Activated CD8-positive, alpha-beta memory T cell treated with anti-CD3 and anti-CD28 coated beads, Interleukin-2, amount 10 ng/mL, durations not matched to agents 7 days and 5 days (primary cell): ENCODE data around the gene SPON1. TPM values are rescaled to one million over a fixed set of nuclear protein-coding genes. Genes with fewer than 3 reads are reported as not detected.

ENCODE experiments used
- ATAC-seq: fragments of 150-1000 bp; cut with Tn5 transposase; one replicate; pipeline ENCODE4 v1.10.0; 2021; ENCODE audit warnings: moderate library complexity
- CTCF ChIA-PET: fragments of 350-600 bp; sonication (Branson Sonifier 250); formaldehyde crosslinking; loops from one replicate; lab custom pipeline; 2021; ENCODE audit warnings: antibody characterized with exemption; lab: Charles Lee
- DNase-seq: peaks from one replicate; pipeline ENCODE4 v3.0.0-alpha.2; 2020
- H3K27ac Mint-ChIP-seq: one replicate; pipeline ENCODE4 v1.8.0; 2021; ENCODE audit warnings: mild to moderate bottlenecking, mixed read lengths
- H3K27me3 Mint-ChIP-seq: one replicate; pipeline ENCODE4 v1.8.0; 2021; ENCODE audit warnings: mixed read lengths
- H3K36me3 Mint-ChIP-seq: one replicate; pipeline ENCODE4 v1.8.0; 2021; ENCODE audit warnings: mild to moderate bottlenecking, mixed read lengths
- H3K4me1 Mint-ChIP-seq: one replicate; pipeline ENCODE4 v1.8.0; 2021; ENCODE audit warnings: mixed read lengths
- H3K4me3 Mint-ChIP-seq: one replicate; pipeline ENCODE4 v1.8.0; 2021; ENCODE audit warnings: mild to moderate bottlenecking, moderate library complexity, mixed read lengths
- H3K9me3 Mint-ChIP-seq: one replicate; pipeline ENCODE4 v1.8.0; 2022; ENCODE audit warnings: low read depth, mixed read lengths
- total RNA-seq, 2 experiments: library from RNA; stranded (reverse); gene quantifications; one replicate each; pipeline ENCODE4 v1.2.3, GENCODE V29; 2021

Gene SPON1
- total RNA-seq, 2 experiments from 2014 or later: not detected

DNA sequence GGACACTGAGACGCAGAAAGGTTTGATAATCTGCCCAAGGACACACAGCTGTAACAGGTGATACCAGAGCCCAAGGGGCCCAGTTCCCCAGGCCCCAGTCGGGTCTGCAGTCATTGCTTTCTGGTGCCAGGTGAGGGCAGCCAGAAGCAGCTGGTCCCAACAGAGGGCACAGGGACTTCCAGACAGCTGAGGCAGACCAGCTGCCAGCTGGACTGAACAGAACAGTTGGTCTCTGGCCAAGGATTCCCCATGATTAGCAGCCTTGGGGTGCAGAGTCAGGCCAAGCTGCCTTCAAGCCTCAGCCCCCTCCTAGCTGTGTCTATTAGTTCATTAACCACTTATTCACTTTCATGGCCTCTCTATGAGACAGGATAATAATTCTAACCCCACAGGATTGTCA is 290.9 kb downstream of the SPON1 start:
- peaks cover 6% of the 10 kb centered on the region for H3K27me3 Mint-ChIP-seq
- H3K36me3 Mint-ChIP-seq: no peaks in the 10 kb centered on the region
- DNase-seq (no peak), ATAC-seq (no peak)
- H3K9me3 Mint-ChIP-seq: no peaks in the 10 kb centered on the region
- no peak overlapping the region for H3K4me3 Mint-ChIP-seq
- CTCF ChIA-PET: interaction anchor here (0.7 to 1.8 kb wide), 5 partner anchors 47 to 296 kb away, joined by 3 to 4 read pairs (median 4); no protein-coding TSS in a partner anchor
- H3K4me1 Mint-ChIP-seq: peaks cover 13% of the 10 kb centered on the region
- no peak overlapping the region for H3K27ac Mint-ChIP-seq

GRCh38 chr11:14253840-14254239 is 291.3 kb downstream of the SPON1 start:
- H3K27me3 Mint-ChIP-seq: peaks cover 4% of the 10 kb centered on the region
- ATAC-seq (no peak), DNase-seq (no peak)
- no peak overlapping the region for H3K4me3 Mint-ChIP-seq
- peaks cover 9% of the 10 kb centered on the region for H3K4me1 Mint-ChIP-seq
- CTCF ChIA-PET: interaction anchor here (1.1 to 1.8 kb wide), 3 partner anchors 47 to 283 kb away, joined by 4 read pairs; no protein-coding TSS in a partner anchor
- no peaks in the 10 kb centered on the region for H3K36me3 Mint-ChIP-seq
- H3K9me3 Mint-ChIP-seq: no peaks in the 10 kb centered on the region
- no peak overlapping the region for H3K27ac Mint-ChIP-seq

GRCh38 chr11:14254533-14255237 is 292.2 kb downstream of the SPON1 start:
- DNase-seq (no peak), ATAC-seq (no peak)
- CTCF ChIA-PET: no interaction called here
- no peak overlapping the region for H3K27ac Mint-ChIP-seq
- H3K36me3 Mint-ChIP-seq: no peaks in the 10 kb centered on the region
- H3K4me1 Mint-ChIP-seq: peaks cover under 1% of the 10 kb centered on the region
- peaks cover 4% of the 10 kb centered on the region for H3K27me3 Mint-ChIP-seq
- no peaks in the 10 kb centered on the region for H3K9me3 Mint-ChIP-seq
- no peak overlapping the region for H3K4me3 Mint-ChIP-seq

DNA sequence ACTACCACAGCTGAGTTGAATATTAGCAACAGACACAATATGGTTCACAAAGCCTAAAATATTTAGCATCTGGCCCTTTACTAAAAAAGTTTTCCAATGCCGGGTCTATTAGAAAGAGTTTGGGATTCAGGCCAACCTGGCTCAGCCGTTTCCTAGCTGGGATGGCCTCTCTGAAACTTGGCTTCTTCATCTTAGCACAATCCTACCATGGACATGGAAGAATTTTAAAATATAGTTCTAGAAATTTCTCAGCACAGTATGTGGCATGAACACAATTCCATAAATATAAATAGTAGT is 292.7 kb downstream of the SPON1 start:
- Mint-ChIP-seq H3K4me1 (no peaks in the 10 kb centered on the region), H3K36me3 (no peaks in the 10 kb centered on the region), H3K27ac (no peak overlapping the region), H3K9me3 (no peaks in the 10 kb centered on the region), H3K4me3 (no peak overlapping the region), H3K27me3 (peaks cover 4% of the 10 kb centered on the region)
- CTCF ChIA-PET: no interaction called here
- ATAC-seq: no peak
- DNase-seq: no peak

GRCh38 chr11:14258221-14258935 is 295.9 kb downstream of the SPON1 start:
- H3K9me3 Mint-ChIP-seq: no peaks in the 10 kb centered on the region
- CTCF ChIA-PET: interaction anchor here (0.6 to 1.3 kb wide), 5 partner anchors 196 to 485 kb away, joined by 3 to 6 read pairs (median 3); no protein-coding TSS in a partner anchor
- H3K27me3 Mint-ChIP-seq: no peaks in the 10 kb centered on the region
- no peak overlapping the region for H3K27ac Mint-ChIP-seq
- no peaks in the 10 kb centered on the region for H3K36me3 Mint-ChIP-seq
- ATAC-seq: no peak
- H3K4me1 Mint-ChIP-seq: no peaks in the 10 kb centered on the region
- DNase-seq: peak; percentile 27
- no peak overlapping the region for H3K4me3 Mint-ChIP-seq

DNA sequence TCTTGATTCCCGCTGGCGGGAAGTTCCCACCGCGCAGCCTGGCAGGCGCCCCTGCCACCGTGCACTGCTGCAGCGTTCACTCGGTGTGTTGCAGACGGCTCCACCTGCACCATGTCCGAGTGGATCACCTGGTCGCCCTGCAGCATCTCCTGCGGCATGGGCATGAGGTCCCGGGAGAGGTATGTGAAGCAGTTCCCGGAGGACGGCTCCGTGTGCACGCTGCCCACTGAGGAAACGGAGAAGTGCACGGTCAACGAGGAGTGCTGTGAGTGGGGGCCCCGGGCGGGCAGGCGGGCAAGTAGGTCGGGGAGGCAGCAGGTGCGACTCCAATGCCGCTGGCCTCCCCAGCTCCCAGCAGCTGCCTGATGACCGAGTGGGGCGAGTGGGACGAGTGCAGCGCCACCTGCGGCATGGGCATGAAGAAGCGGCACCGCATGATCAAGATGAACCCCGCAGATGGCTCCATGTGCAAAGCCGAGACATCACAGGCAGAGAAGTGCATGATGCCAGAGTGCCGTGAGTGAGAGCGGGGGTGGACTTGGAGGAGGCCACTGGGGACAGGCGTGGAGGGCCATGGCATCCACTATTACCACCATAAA is 296.8 kb downstream of the SPON1 start:
- DNase-seq (no peak), ATAC-seq (no peak)
- CTCF ChIA-PET: interaction anchor here (1.3 kb wide), 1 partner anchor 303 kb away, joined by 3 read pairs; no protein-coding TSS in a partner anchor
- no peaks in the 10 kb centered on the region for H3K9me3 Mint-ChIP-seq
- H3K4me1 Mint-ChIP-seq: no peaks in the 10 kb centered on the region
- peaks cover 2% of the 10 kb centered on the region for H3K36me3 Mint-ChIP-seq
- no peak overlapping the region for H3K4me3 Mint-ChIP-seq
- H3K27ac Mint-ChIP-seq: no peak overlapping the region
- H3K27me3 Mint-ChIP-seq: no peaks in the 10 kb centered on the region

DNA sequence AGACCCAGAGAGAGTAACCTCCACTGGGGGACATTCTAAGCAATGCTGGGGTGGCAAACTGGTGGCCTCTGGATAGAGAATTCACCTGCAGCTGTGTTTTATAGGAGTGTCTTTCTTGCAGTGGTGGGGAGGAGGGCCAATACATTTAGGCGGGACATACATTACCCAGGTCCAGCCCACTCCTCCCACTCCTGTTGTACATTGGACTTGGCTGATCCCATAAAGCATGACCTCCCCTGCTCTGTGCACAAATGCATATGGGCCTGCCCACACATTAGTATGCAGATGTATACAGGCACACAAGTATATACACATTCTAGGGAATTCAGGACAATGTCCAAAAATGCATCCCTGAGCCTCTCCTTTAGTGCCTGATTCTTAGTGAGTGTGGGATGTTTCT is 297.4 kb downstream of the SPON1 start:
- H3K4me3 Mint-ChIP-seq: no peak overlapping the region
- peak; percentile 36 for ATAC-seq

DNA sequence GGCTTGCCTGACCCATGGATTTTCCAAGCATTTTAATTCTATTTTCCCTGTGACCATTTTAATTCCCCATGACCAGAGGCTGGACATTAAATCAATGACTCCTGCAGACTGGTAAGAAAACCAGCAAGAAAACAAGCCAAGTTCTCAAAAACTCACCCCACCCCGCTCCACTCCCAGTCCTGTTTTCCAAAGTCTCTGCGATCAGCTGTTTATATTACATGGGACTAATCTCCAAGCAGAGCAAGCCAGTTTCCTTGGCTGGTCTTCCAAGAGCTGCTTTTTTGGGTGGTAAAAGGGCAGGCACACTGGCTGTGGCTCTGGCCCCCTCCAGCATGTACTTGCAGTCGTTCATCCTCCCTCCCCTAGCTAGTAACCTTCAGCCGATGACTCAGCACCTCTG is 298.5 kb downstream of the SPON1 start:
- Mint-ChIP-seq H3K27ac (no peak overlapping the region), H3K4me1 (no peaks in the 10 kb centered on the region), H3K4me3 (no peak overlapping the region), H3K9me3 (peaks cover 3% of the 10 kb centered on the region), H3K36me3 (peaks cover 17% of the 10 kb centered on the region), H3K27me3 (no peaks in the 10 kb centered on the region)
- ATAC-seq (no peak), DNase-seq (no peak)
- CTCF ChIA-PET: interaction anchor here (0.6 to 1.9 kb wide), 6 partner anchors 11 to 194 kb away, joined by 3 to 4 read pairs (median 4); no protein-coding TSS in a partner anchor

More for the DNA sequence above, 297.4 kb downstream of the SPON1 start:
- no peak for DNase-seq
- CTCF ChIA-PET: interaction anchor here (1.3 kb wide), 1 partner anchor 195 kb away, joined by 4 read pairs; no protein-coding TSS in a partner anchor
- Mint-ChIP-seq H3K36me3 (peaks cover 5% of the 10 kb centered on the region), H3K4me1 (no peaks in the 10 kb centered on the region), H3K27ac (no peak overlapping the region), H3K27me3 (no peaks in the 10 kb centered on the region), H3K9me3 (peaks cover 3% of the 10 kb centered on the region)

GRCh38 chr11:14262271-14262846 is 299.8 kb downstream of the SPON1 start:
- no peak for ATAC-seq
- H3K36me3 Mint-ChIP-seq: peaks cover 24% of the 10 kb centered on the region
- no peak overlapping the region for H3K4me3 Mint-ChIP-seq
- H3K27me3 Mint-ChIP-seq: no peaks in the 10 kb centered on the region
- H3K27ac Mint-ChIP-seq: no peak overlapping the region
- CTCF ChIA-PET: interaction anchor here (1.1 to 1.9 kb wide), 2 partner anchors 13 to 157 kb away, joined by 4 to 5 read pairs; no protein-coding TSS in a partner anchor
- no peaks in the 10 kb centered on the region for H3K4me1 Mint-ChIP-seq
- H3K9me3 Mint-ChIP-seq: peaks cover 3% of the 10 kb centered on the region
- DNase-seq: no peak

- CTCF ChIA-PET: interaction anchor here (0.6 kb wide), 1 partner anchor 190 kb away, joined by 3 read pairs; no protein-coding TSS in a partner anchor
- no peaks in the 10 kb centered on the region for H3K27me3 Mint-ChIP-seq
- peaks cover 3% of the 10 kb centered on the region for H3K9me3 Mint-ChIP-seq
- ATAC-seq: no peak
- H3K36me3 Mint-ChIP-seq: peaks cover 33% of the 10 kb centered on the region
- H3K27ac Mint-ChIP-seq: no peak overlapping the region
- H3K4me3 Mint-ChIP-seq: no peak overlapping the region
- H3K4me1 Mint-ChIP-seq: peaks cover 3% of the 10 kb centered on the region
- no peak for DNase-seq
Measured at GRCh38 chr11:14264966-14265365, 302.4 kb downstream of the SPON1 start.

DNA sequence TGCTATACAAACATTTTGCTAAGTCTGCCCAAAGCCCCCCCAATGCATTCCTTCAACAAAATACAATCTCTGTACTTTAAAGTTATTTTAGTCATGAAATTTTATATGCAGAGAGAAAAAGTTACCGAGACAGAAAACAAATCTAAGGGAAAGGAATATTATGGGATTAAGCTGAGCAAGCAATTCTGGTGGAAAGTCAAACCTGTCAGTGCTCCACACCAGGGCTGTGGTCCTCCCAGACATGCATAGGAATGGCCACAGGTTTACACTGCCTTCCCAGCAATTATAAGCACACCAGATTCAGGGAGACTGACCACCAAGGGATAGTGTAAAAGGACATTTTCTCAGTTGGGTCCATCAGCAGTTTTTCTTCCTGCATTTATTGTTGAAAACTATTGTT is 304.1 kb downstream of the SPON1 start:
- peaks cover 35% of the 10 kb centered on the region for H3K36me3 Mint-ChIP-seq
- no peaks in the 10 kb centered on the region for H3K27me3 Mint-ChIP-seq
- H3K9me3 Mint-ChIP-seq: peaks cover 3% of the 10 kb centered on the region
- H3K4me1 Mint-ChIP-seq: peaks cover 18% of the 10 kb centered on the region
- H3K4me3 Mint-ChIP-seq: no peak overlapping the region
- no peak overlapping the region for H3K27ac Mint-ChIP-seq
- CTCF ChIA-PET: interaction anchor here (1.6 kb wide), 1 partner anchor 16 kb away, joined by 5 read pairs; no protein-coding TSS in a partner anchor
- ATAC-seq (no peak), DNase-seq (no peak)

DNA sequence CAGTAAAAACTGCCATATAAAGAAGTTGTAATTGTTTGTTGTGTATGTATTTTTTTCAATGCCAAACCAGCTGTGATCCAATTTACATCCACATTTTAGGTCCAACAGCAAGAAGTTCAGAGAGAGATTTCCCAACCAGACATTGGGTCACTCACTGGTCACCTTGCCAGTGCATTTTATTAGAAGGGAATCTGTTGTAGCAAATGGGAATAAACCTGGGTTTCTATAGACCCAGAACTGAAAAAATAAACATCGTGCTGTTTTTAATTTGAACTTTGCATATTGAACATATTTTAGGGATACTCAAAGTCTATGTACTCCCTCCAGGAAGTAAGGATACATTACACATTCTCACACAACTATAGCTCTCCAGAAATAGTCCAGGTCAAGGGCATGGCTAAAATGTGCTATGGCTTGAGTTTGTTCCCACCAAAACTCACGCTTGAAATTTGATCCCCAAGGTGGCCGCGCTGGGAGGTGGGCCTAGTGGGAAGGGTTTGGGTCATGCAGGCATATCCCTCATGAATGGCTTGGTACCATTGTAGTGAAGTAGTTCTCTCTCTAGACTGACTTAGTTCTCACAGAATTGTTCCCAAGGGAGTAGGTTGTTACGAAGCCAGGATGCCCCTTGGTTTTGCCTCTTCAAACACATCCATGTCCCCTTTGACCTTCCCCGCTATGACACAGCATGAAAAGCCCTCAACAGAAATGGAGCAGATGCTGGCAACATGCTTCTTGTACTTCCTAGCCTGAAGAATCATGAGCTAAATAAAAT is 305.5 kb downstream of the SPON1 start:
- H3K4me1 Mint-ChIP-seq: peaks cover 28% of the 10 kb centered on the region

More for the DNA sequence above, 305.5 kb downstream of the SPON1 start:
- Mint-ChIP-seq H3K27me3 (no peaks in the 10 kb centered on the region), H3K4me3 (no peak overlapping the region), H3K27ac (no peak overlapping the region), H3K36me3 (peaks cover 45% of the 10 kb centered on the region), H3K9me3 (peaks cover 3% of the 10 kb centered on the region)
- ATAC-seq (no peak), DNase-seq (no peak)
- CTCF ChIA-PET: interaction anchor here (1.6 kb wide), 1 partner anchor 18 kb away, joined by 5 read pairs; no protein-coding TSS in a partner anchor
